Activated naive CD4-positive, alpha-beta T cell treated with anti-CD3 and anti-CD28 coated beads for 36 hours (primary cell): ENCODE results near the gene DLGAP4. TPM values are rescaled to one million over a fixed set of nuclear protein-coding genes. Genes with fewer than 3 reads are reported as not detected.
"Not testable (repeated sequence)": the region's sequence is repeated elsewhere in the genome, so short reads cannot be mapped to it uniquely, and the experiment has no call there.

Experiments used
- CTCF ChIA-PET: fragments of 350-600 bp; sonication (Branson Sonifier 250); formaldehyde crosslinking; loops from one replicate; lab custom pipeline; 2021; ENCODE audit warnings: antibody characterized with exemption; lab: Charles Lee
- DNase-seq: peaks from one replicate; pipeline ENCODE4 v3.0.0-alpha.2; 2020
- H3K27ac Mint-ChIP-seq: one replicate; pipeline ENCODE4 v1.8.0; 2021; ENCODE audit warnings: mild to moderate bottlenecking, mixed read lengths
- H3K27me3 Mint-ChIP-seq: one replicate; pipeline ENCODE4 v1.8.0; 2021; ENCODE audit warnings: low read depth, mixed read lengths
- H3K36me3 Mint-ChIP-seq: one replicate; pipeline ENCODE4 v1.8.0; 2021; ENCODE audit warnings: low read depth, mixed read lengths
- H3K4me1 Mint-ChIP-seq: one replicate; pipeline ENCODE4 v1.8.0; 2021; ENCODE audit warnings: low read depth, mixed read lengths
- H3K4me3 Mint-ChIP-seq: one replicate; pipeline ENCODE4 v1.8.0; 2021; ENCODE audit warnings: mild to moderate bottlenecking, moderate library complexity, mixed read lengths
- H3K9me3 Mint-ChIP-seq: one replicate; pipeline ENCODE4 v1.8.0; 2021; ENCODE audit warnings: mixed read lengths
- intact Hi-C: fragments of 100-400 bp; cut with micrococcal nuclease; formaldehyde crosslinking; loops from one replicate; pipeline ENCODE4 v1.15.1; 2023
- total RNA-seq, 2 experiments: library from RNA; stranded (reverse); gene quantifications; one replicate each; pipeline ENCODE4 v1.2.3, GENCODE V29; 2021

DLGAP4 gene
- total RNA-seq, 2 experiments from 2014 or later = 9.2 to 13.7 TPM

DNA sequence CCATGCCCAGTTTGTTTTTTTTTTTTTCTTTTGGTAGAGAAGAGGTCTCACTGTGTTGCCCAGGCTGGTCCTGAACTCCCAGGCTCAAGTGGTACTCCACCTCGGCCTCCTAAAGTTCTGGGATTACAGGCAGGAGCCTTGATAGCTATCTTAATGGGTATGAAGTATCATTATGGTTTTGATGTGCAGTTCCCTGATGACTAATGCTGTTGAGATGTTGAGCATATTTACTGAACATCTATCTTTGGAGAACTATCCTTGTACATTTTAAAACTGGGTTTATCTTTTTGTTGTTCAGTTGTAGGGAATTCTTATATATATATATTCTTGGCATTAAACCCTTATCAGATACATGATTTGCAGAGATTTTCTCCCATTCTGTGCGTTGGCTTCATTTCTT is 213.8 kb downstream of the DLGAP4 start:
- no peak overlapping the region for H3K27ac Mint-ChIP-seq
- H3K36me3 Mint-ChIP-seq = no peaks in the 10 kb centered on the region
- H3K4me1 Mint-ChIP-seq = no peaks in the 10 kb centered on the region
- no peak for DNase-seq
- CTCF ChIA-PET = interaction anchor here (0.6 to 1.0 kb wide), 2 partner anchors 47 to 1183 kb away, joined by 4 read pairs; no protein-coding TSS in a partner anchor
- intact Hi-C loops = no loop called here
- H3K4me3 Mint-ChIP-seq = no peak overlapping the region
- H3K27me3 Mint-ChIP-seq = no peaks in the 10 kb centered on the region
- H3K9me3 Mint-ChIP-seq = no peaks in the 10 kb centered on the region

- Mint-ChIP-seq H3K27ac (no peak overlapping the region), H3K4me1 (no peaks in the 10 kb centered on the region), H3K27me3 (no peaks in the 10 kb centered on the region), H3K36me3 (no peaks in the 10 kb centered on the region), H3K9me3 (no peaks in the 10 kb centered on the region), H3K4me3 (no peak overlapping the region)
- intact Hi-C loops = no loop called here
- CTCF ChIA-PET = interaction anchor here (0.5 to 1.4 kb wide), 3 partner anchors 95 to 365 kb away, joined by 3 read pairs; no protein-coding TSS in a partner anchor
- no peak for DNase-seq
Observed at GRCh38 chr20:36521526-36521925, 215.4 kb downstream of the DLGAP4 start.

- H3K36me3 Mint-ChIP-seq, H3K9me3 Mint-ChIP-seq, H3K27ac Mint-ChIP-seq, CTCF ChIA-PET, H3K27me3 Mint-ChIP-seq, H3K4me3 Mint-ChIP-seq, H3K4me1 Mint-ChIP-seq, DNase-seq, intact Hi-C loops: not testable (repeated sequence)
Observed at GRCh38 chr20:36522412-36522811, 216.3 kb downstream of the DLGAP4 start.

- CTCF ChIA-PET = interaction anchor here (1.3 kb wide), 1 partner anchor 11 kb away, joined by 3 read pairs; no protein-coding TSS in a partner anchor
- no peak for DNase-seq
- intact Hi-C loops = no loop called here
- H3K9me3 Mint-ChIP-seq = no peaks in the 10 kb centered on the region
- H3K36me3 Mint-ChIP-seq = peaks cover 6% of the 10 kb centered on the region
- no peaks in the 10 kb centered on the region for H3K27me3 Mint-ChIP-seq
- H3K4me1 Mint-ChIP-seq = no peaks in the 10 kb centered on the region
- no peak overlapping the region for H3K4me3 Mint-ChIP-seq
- H3K27ac Mint-ChIP-seq = no peak overlapping the region
Observed at GRCh38 chr20:36523341-36523740, 217.2 kb downstream of the DLGAP4 start.

DNA sequence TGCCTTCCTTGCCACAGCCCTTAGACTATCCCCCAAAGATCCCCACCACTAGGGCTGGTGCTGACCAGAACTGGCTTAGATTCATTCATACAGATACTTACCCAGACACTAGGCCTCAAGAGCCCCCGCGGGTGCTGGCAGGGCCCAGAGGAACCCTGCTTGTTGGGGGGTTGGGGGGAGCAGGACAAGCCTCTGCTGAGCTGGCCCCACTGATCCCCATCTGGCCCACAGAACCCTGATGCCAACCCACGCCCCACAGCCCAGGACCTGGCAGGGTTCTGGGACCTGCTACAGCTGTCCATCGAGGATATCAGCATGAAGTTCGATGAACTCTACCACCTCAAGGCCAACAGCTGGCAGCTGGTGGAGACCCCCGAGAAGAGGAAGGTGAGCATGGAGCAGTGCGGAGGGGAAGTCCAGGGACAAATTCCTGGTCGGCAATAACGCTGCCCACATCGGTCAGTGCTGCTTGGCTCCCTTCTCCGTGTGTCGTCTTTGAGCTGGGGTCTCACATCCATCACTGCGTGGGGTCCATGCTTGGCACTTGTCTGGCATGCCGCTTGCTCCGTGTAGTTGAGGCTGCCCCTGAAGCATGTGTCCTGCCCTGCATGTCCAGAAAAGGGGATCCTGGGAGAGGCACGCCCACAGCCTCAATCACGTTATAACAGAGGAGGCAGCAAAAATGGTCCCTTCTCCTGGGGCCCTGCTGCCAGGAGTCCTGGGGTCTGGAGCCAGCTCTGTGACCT is 219.7 kb downstream of the DLGAP4 start:
- Mint-ChIP-seq H3K27ac (no peak overlapping the region), H3K4me1 (no peaks in the 10 kb centered on the region), H3K27me3 (no peaks in the 10 kb centered on the region), H3K9me3 (no peaks in the 10 kb centered on the region), H3K4me3 (no peak overlapping the region), H3K36me3 (peaks cover 6% of the 10 kb centered on the region)
- intact Hi-C loops = no loop called here
- CTCF ChIA-PET = no interaction called here
- no peak for DNase-seq

GRCh38 chr20:36526521-36527011 is 220.4 kb downstream of the DLGAP4 start:
- no peaks in the 10 kb centered on the region for H3K4me1 Mint-ChIP-seq
- no peaks in the 10 kb centered on the region for H3K27me3 Mint-ChIP-seq
- no peak for DNase-seq
- no peak overlapping the region for H3K27ac Mint-ChIP-seq
- CTCF ChIA-PET = no interaction called here
- peaks cover 6% of the 10 kb centered on the region for H3K36me3 Mint-ChIP-seq
- intact Hi-C loops = no loop called here
- H3K9me3 Mint-ChIP-seq = no peaks in the 10 kb centered on the region
- H3K4me3 Mint-ChIP-seq = no peak overlapping the region

DNA sequence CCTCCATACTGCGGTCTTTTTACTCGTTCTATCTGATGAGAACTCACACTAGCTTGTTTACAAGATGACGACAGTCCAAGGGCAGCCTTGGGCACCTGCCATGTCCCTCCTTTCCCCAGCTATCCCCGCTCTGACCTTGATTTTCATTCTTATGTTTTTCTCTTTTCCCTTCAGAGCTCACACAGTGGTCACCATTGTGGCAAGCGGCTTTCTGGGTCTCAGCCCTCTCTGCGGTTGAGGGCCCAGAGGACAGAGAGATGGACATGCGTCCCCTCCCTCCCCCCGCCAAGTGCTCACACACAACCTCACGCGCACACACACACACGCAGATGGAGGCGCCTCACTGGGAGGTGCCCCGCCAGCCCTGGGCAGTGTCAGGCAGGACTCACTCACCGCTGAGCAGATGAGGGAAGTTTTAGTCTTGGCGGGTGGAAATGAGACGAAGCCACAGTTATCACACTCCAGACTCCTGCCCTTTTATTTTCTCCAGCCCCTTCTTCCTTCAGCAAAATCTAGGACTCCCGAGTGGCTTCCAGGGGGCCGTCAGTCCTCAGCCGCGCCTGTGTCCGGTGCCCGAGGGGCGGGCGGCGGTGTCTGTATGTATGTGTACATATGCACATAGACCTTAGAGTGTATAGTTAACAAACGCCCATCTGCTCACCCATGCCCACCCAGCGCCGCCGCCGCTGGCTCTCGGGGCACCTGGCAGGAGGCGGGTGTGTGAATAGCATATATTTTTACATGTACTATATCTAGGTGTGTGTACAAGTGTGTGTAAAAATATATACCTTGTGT is 221.4 kb downstream of the DLGAP4 start:
- Mint-ChIP-seq H3K4me1 (no peaks in the 10 kb centered on the region), H3K4me3 (no peak overlapping the region), H3K27me3 (no peaks in the 10 kb centered on the region), H3K27ac (no peak overlapping the region), H3K9me3 (no peaks in the 10 kb centered on the region), H3K36me3 (peaks cover 6% of the 10 kb centered on the region)
- CTCF ChIA-PET = no interaction called here
- no peak for DNase-seq
- intact Hi-C loops = no loop called here

GRCh38 chr20:36528176-36528874 is 222.2 kb downstream of the DLGAP4 start:
- intact Hi-C loops = no loop called here
- Mint-ChIP-seq H3K4me1 (no peaks in the 10 kb centered on the region), H3K27ac (no peak overlapping the region), H3K36me3 (peaks cover 6% of the 10 kb centered on the region), H3K9me3 (no peaks in the 10 kb centered on the region), H3K27me3 (no peaks in the 10 kb centered on the region), H3K4me3 (no peak overlapping the region)
- CTCF ChIA-PET = no interaction called here
- DNase-seq = no peak

DNA sequence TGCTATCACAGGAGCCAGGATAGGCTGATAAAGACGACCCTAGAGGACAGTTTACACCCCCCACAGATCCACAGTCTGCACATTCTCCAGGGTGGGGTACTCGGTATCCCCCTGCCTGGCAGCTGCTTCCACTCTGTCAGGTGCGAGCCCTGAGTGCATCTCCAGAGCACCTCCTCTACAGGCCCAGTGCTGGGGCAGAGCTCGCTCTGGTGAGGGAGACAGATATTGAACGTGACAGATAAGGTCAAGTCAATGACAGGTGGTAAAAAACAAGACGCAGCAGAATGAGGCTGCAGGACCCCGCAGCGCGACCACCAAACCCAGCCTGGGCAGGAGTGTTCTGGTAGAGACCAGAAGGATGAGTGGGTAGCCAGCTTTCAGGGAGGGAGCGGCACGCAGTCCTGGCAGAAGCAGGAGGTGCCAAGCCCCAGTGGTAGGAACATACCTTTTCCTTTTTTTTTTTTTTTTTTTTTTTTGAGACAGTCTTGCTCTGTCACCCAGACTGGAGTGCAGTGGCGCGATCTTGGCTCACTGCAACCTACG is 222.8 kb downstream of the DLGAP4 start:
- CTCF ChIA-PET = no interaction called here

DNA sequence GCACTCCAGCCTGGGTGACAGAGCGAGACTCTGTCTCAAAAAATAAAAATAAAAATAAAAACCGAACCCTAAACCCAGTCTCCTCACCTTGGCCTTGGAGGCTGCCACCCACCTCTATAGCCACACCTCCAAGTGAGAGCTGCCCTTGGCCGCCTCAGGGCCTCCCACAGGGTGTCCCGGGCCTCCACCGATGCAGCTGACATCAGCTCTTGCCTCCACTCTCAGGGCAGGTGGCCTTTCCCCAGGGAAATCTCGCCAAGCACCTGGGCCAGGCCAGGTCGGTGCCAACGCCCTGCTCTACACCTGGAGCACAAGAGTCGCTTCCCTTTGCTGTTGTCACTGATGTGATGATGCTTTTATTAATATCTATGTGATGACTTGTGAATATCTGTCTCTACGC is 226.2 kb downstream of the DLGAP4 start:
- intact Hi-C loops = no loop called here
- Mint-ChIP-seq H3K9me3 (no peaks in the 10 kb centered on the region), H3K27me3 (no peaks in the 10 kb centered on the region), H3K27ac (no peak overlapping the region), H3K36me3 (peaks cover 4% of the 10 kb centered on the region), H3K4me1 (no peaks in the 10 kb centered on the region), H3K4me3 (no peak overlapping the region)
- no peak for DNase-seq
- CTCF ChIA-PET = no interaction called here

More for the DNA sequence above, 222.8 kb downstream of the DLGAP4 start:
- no peak for DNase-seq
- Mint-ChIP-seq H3K27ac (no peak overlapping the region), H3K36me3 (peaks cover 6% of the 10 kb centered on the region), H3K9me3 (no peaks in the 10 kb centered on the region), H3K27me3 (no peaks in the 10 kb centered on the region), H3K4me3 (no peak overlapping the region), H3K4me1 (no peaks in the 10 kb centered on the region)
- intact Hi-C loops = no loop called here

- Mint-ChIP-seq H3K27ac (no peak overlapping the region), H3K27me3 (no peaks in the 10 kb centered on the region), H3K4me3 (no peak overlapping the region), H3K36me3 (no peaks in the 10 kb centered on the region), H3K9me3 (no peaks in the 10 kb centered on the region), H3K4me1 (no peaks in the 10 kb centered on the region)
- no peak for DNase-seq
- CTCF ChIA-PET = no interaction called here
- intact Hi-C loops = no loop called here
Observed at GRCh38 chr20:36532822-36533221, 226.7 kb downstream of the DLGAP4 start.
